ENCODE results near the gene PSMA6. TPM values are rescaled to one million over a fixed set of nuclear protein-coding genes. Genes with fewer than 3 reads are reported as not detected.

PSMA6 gene
- total RNA-seq, 3 donors from 2014 or later: 150 to 170 (median 156) TPM

- intact Hi-C loops (cut with DNase I; ENCODE audit: low total_unique reads): no loop called here
- H3K4me1 ChIP-seq: peaks cover 3 to 14% of the 10 kb centered on the region in 2 donors
- H3K27ac ChIP-seq: no peak overlapping the region
These were observed 9.8 kb downstream of the PSMA6 start for GRCh38 chr14:35301735-35302528.

GRCh38 chr14:35303149-35303935, 11.2 kb downstream of the PSMA6 start:
- intact Hi-C loops (cut with DNase I; ENCODE audit: low total_unique reads): no loop called here
- DNase-seq (ENCODE audit: low spot score in 2 of 2): no peak
- Histone ChIP-seq H3K36me3 (no peaks in the 10 kb centered on the region), H3K4me1 (peaks cover 3 to 14% of the 10 kb centered on the region in 2 donors), H3K4me3 (no peak overlapping the region), H3K27me3 (no peaks in the 10 kb centered on the region), H3K9me3 (no peaks in the 10 kb centered on the region), H3K27ac (no peak overlapping the region)
- no peak for TF ChIP-seq POLR2AphosphoS5 (IDR thresholded peaks at IDR 0.05)
- TF ChIP-seq POLR2A (IDR thresholded peaks at IDR 0.05): no peak
- no peak for TF ChIP-seq CTCF (IDR thresholded peaks at IDR 0.05)

More at GRCh38 chr14:35301735-35302528, 9.8 kb downstream of the PSMA6 start:
- Histone ChIP-seq H3K36me3 (no peaks in the 10 kb centered on the region), H3K9me3 (no peaks in the 10 kb centered on the region), H3K4me3 (no peak overlapping the region), H3K27me3 (no peaks in the 10 kb centered on the region)
- DNase-seq (ENCODE audit: low spot score in 2 of 2): no peak
- TF ChIP-seq CTCF (IDR thresholded peaks at IDR 0.05) (no peak), POLR2A (IDR thresholded peaks at IDR 0.05) (no peak), POLR2AphosphoS5 (IDR thresholded peaks at IDR 0.05) (no peak)

- Histone ChIP-seq H3K36me3 (no peaks in the 10 kb centered on the region), H3K9me3 (no peaks in the 10 kb centered on the region), H3K4me1 (peaks cover 2 to 11% of the 10 kb centered on the region in 2 donors), H3K27me3 (no peaks in the 10 kb centered on the region), H3K4me3 (no peak overlapping the region), H3K27ac (no peak overlapping the region)
- DNase-seq (ENCODE audit: low spot score in 2 of 2): no peak
- intact Hi-C loops (cut with DNase I; ENCODE audit: low total_unique reads): no loop called here
- TF ChIP-seq CTCF (IDR thresholded peaks at IDR 0.05): no peak
- no peak for TF ChIP-seq POLR2A (IDR thresholded peaks at IDR 0.05)
- TF ChIP-seq POLR2AphosphoS5 (IDR thresholded peaks at IDR 0.05): no peak
These were observed 12.8 kb downstream of the PSMA6 start for GRCh38 chr14:35304812-35305462.

GRCh38 chr14:35305633-35306032, 13.5 kb downstream of the PSMA6 start:
- intact Hi-C loops (cut with DNase I; ENCODE audit: low total_unique reads): no loop called here
- H3K4me1 ChIP-seq: peaks cover 0 to 4% of the 10 kb centered on the region in 2 donors
- no peaks in the 10 kb centered on the region for H3K27me3 ChIP-seq
- TF ChIP-seq POLR2AphosphoS5 (IDR thresholded peaks at IDR 0.05): no peak
- TF ChIP-seq CTCF (IDR thresholded peaks at IDR 0.05): no peak
- no peak for TF ChIP-seq POLR2A (IDR thresholded peaks at IDR 0.05)
- no peak overlapping the region for H3K4me3 ChIP-seq
- H3K36me3 ChIP-seq: peaks cover under 1% of the 10 kb centered on the region
- DNase-seq (ENCODE audit: low spot score in 2 of 2): no peak
- no peaks in the 10 kb centered on the region for H3K9me3 ChIP-seq
- no peak overlapping the region for H3K27ac ChIP-seq
